Measurements from ENCODE around the gene PRKCD.

The PRKCD gene

GRCh38 chr3:53226142-53226840, 65.3 kb downstream of the PRKCD start:
- peak in 3 of 10 donors; percentile 22 to 52 (median 34) for DNase-seq
- intact Hi-C loops (cut with DNase I), result no loop called here

GRCh38 chr3:53226841-53227407, 65.9 kb downstream of the PRKCD start:
- intact Hi-C loops (cut with DNase I), result no loop called here
- DNase-seq, result peak in 3 of 10 donors; percentile 43 to 83 (median 46)

- peak in 3 of 10 donors; percentile 52 to 84 (median 60) for DNase-seq
- intact Hi-C loops (cut with DNase I), result no loop called here
These were observed 67.2 kb downstream of the PRKCD start for GRCh38 chr3:53227993-53228885.

GRCh38 chr3:53229171-53229570, 68.2 kb downstream of the PRKCD start:
- intact Hi-C loops (cut with DNase I), result no loop called here
- DNase-seq, result peak in 3 of 10 donors; percentile 59 to 77 (median 61)

GRCh38 chr3:53229606-53230005, 68.6 kb downstream of the PRKCD start:
- peak in 3 of 10 donors; percentile 11 to 67 (median 23) for DNase-seq

GRCh38 chr3:53230041-53230621, 69.1 kb downstream of the PRKCD start:
- intact Hi-C loops (cut with DNase I), result no loop called here
- peak in 3 of 10 donors; percentile 51 to 75 (median 74) for DNase-seq

More at GRCh38 chr3:53229606-53230005, 68.6 kb downstream of the PRKCD start:
- intact Hi-C loops (cut with DNase I), result no loop called here

- peak in 3 of 10 donors; percentile 17 to 57 (median 22) for DNase-seq
- intact Hi-C loops (cut with DNase I), result no loop called here
These were observed 69.8 kb downstream of the PRKCD start for GRCh38 chr3:53230789-53231188.

- DNase-seq, result peak in 3 of 10 donors; percentile 53 to 79 (median 54)
- intact Hi-C loops (cut with DNase I), result no loop called here
These were observed 70.8 kb downstream of the PRKCD start for GRCh38 chr3:53231532-53232511.

GRCh38 chr3:53232641-53233377, 71.8 kb downstream of the PRKCD start:
- peak in 3 of 10 donors; percentile 57 to 82 (median 78) for DNase-seq
- intact Hi-C loops (cut with DNase I), result no loop called here

GRCh38 chr3:53234130-53234840, 73.3 kb downstream of the PRKCD start:
- DNase-seq, result peak in 1 of 10 donors; percentile 55
- intact Hi-C loops (cut with DNase I), result no loop called here

GRCh38 chr3:53234841-53235232, 73.8 kb downstream of the PRKCD start:
- intact Hi-C loops (cut with DNase I), result no loop called here
- peak in 1 of 10 donors; percentile 72 for DNase-seq

- intact Hi-C loops (cut with DNase I), result no loop called here
- no peak for DNase-seq
These were observed 74.5 kb downstream of the PRKCD start for GRCh38 chr3:53235545-53235944.

GRCh38 chr3:53236112-53236841, 75.3 kb downstream of the PRKCD start:
- DNase-seq, result peak; percentile 41 to 94 (median 61)
- intact Hi-C loops (cut with DNase I), result no loop called here

- intact Hi-C loops (cut with DNase I), result no loop called here
These were observed 77.2 kb downstream of the PRKCD start for GRCh38 chr3:53238051-53238850.

GRCh38 chr3:53238886-53239285, 77.9 kb downstream of the PRKCD start:
- intact Hi-C loops (cut with DNase I), result no loop called here
- DNase-seq, result no peak

More at GRCh38 chr3:53238051-53238850, 77.2 kb downstream of the PRKCD start:
- no peak for DNase-seq

GRCh38 chr3:53239800-53240199, 78.8 kb downstream of the PRKCD start:
- intact Hi-C loops (cut with DNase I), result no loop called here
- no peak for DNase-seq

Measured in posterior cingulate gyrus (tissue), 11 donors.